Brain pericyte (primary cell): ENCODE measurements around the gene CTDSP2.

Source experiments
- DNase-seq: peaks from one replicate; pipeline ENCODE4 v3.0.0-alpha.2; 2012; ENCODE audit warnings: low read depth, low spot score

Gene CTDSP2

GRCh38 chr12:57816001-57816854 is 30.3 kb downstream of the CTDSP2 start:
- DNase-seq = no peak

GRCh38 chr12:57815177-57816000 is 31.1 kb downstream of the CTDSP2 start:
- DNase-seq = no peak

GRCh38 chr12:57813971-57814772 is 32.4 kb downstream of the CTDSP2 start:
- DNase-seq = no peak

GRCh38 chr12:57813111-57813970 is 33.2 kb downstream of the CTDSP2 start:
- no peak for DNase-seq

GRCh38 chr12:57811028-57811755 is 35.3 kb downstream of the CTDSP2 start:
- no peak for DNase-seq

- no peak for DNase-seq
Observed at GRCh38 chr12:57810450-57810849, 36.1 kb downstream of the CTDSP2 start.

GRCh38 chr12:57809425-57809824 is 37.1 kb downstream of the CTDSP2 start:
- DNase-seq = no peak

GRCh38 chr12:57808351-57808750 is 38.2 kb downstream of the CTDSP2 start:
- no peak for DNase-seq

- no peak for DNase-seq
Observed at GRCh38 chr12:57807285-57807684, 39.2 kb downstream of the CTDSP2 start.

GRCh38 chr12:57806677-57807076 is 39.9 kb downstream of the CTDSP2 start:
- DNase-seq = no peak

- peak; percentile 17 for DNase-seq
Observed at GRCh38 chr12:57803319-57803893, 43.1 kb downstream of the CTDSP2 start.

- DNase-seq = no peak
Observed at GRCh38 chr12:57802607-57803006, 43.9 kb downstream of the CTDSP2 start.

- DNase-seq = no peak
Observed at GRCh38 chr12:57800965-57801364, 45.6 kb downstream of the CTDSP2 start.

- no peak for DNase-seq
Observed at GRCh38 chr12:57797933-57798332, 48.6 kb downstream of the CTDSP2 start.

- DNase-seq = no peak
Observed at GRCh38 chr12:57796996-57797395, 49.5 kb downstream of the CTDSP2 start.

GRCh38 chr12:57795354-57795753 is 51.2 kb downstream of the CTDSP2 start:
- no peak for DNase-seq

GRCh38 chr12:57793920-57794319 is 52.6 kb downstream of the CTDSP2 start:
- DNase-seq = no peak

GRCh38 chr12:57783861-57784260 is 62.7 kb downstream of the CTDSP2 start:
- DNase-seq = no peak

- no peak for DNase-seq
Observed at GRCh38 chr12:57783466-57783801, 63.1 kb downstream of the CTDSP2 start.
